Hepatocyte (in vitro differentiated cells): Measurements from ENCODE around the gene VPREB1. TPM values are rescaled to one million over a fixed set of nuclear protein-coding genes. Genes with fewer than 3 reads are reported as not detected.

Experiments
- DNase-seq: peaks from one replicate; pipeline ENCODE4 v3.0.0-alpha.2; 2016; ENCODE audit warnings: low spot score
- H2AFZ ChIP-seq: fragments of 200-600 bp; sonication (generic); 2 replicates; pipeline ENCODE4 v1.6.0; 2016; ENCODE audit warnings: antibody characterized with exemption, mild to moderate bottlenecking
- H3K27ac ChIP-seq: fragments of 200-600 bp; sonication (generic); 2 replicates; pipeline ENCODE4 v1.5.1; 2016; ENCODE audit warnings: mild to moderate bottlenecking
- H3K27me3 ChIP-seq: fragments of 200-600 bp; sonication (generic); 2 replicates; pipeline ENCODE4 v1.6.1; 2016
- H3K36me3 ChIP-seq: fragments of 200-600 bp; sonication (generic); replicated peaks from 2 replicates; pipeline ENCODE4 v1.5.1; 2016; ENCODE audit warnings: low read depth; ENCODE audit not compliant: insufficient read depth
- H3K4me1 ChIP-seq: fragments of 200-600 bp; sonication (generic); 2 replicates; pipeline ENCODE4 v1.5.1; 2016; ENCODE audit warnings: mild to moderate bottlenecking, moderate library complexity; ENCODE audit not compliant: insufficient read depth
- H3K4me2 ChIP-seq: fragments of 200-600 bp; sonication (generic); 2 replicates; pipeline ENCODE4 v1.6.0; 2016
- H3K4me3 ChIP-seq: fragments of 200-600 bp; sonication (generic); 2 replicates; pipeline ENCODE4 v1.5.1; 2016; ENCODE audit warnings: mild to moderate bottlenecking
- H3K79me2 ChIP-seq: fragments of 200-600 bp; sonication (generic); 2 replicates; pipeline ENCODE4 v1.6.0; 2017; ENCODE audit warnings: mild to moderate bottlenecking
- H3K9me2 ChIP-seq: fragments of 200-600 bp; sonication (generic); replicated peaks from 2 replicates; pipeline ENCODE4 v1.6.0; 2017; ENCODE audit warnings: mild to moderate bottlenecking; ENCODE audit not compliant: insufficient read depth
- H3K9me3 ChIP-seq: fragments of 200-600 bp; sonication (generic); 2 replicates; pipeline ENCODE4 v1.5.1; 2016; ENCODE audit warnings: low read depth, mild to moderate bottlenecking
- H4K20me1 ChIP-seq: fragments of 200-600 bp; sonication (generic); 2 replicates; pipeline ENCODE4 v1.6.0; 2016; ENCODE audit warnings: mild to moderate bottlenecking; ENCODE audit not compliant: insufficient read depth, poor library complexity, severe bottlenecking
- CTCF ChIP-seq: fragments of 200-600 bp; sonication (generic); IDR thresholded peaks from 2 replicates; pipeline ENCODE4 v1.5.1; 2016; ENCODE audit warnings: antibody characterized with exemption, mild to moderate bottlenecking; ENCODE audit not compliant: poor library complexity
- EZH2 ChIP-seq: fragments of 200-600 bp; sonication (generic); IDR thresholded peaks from 2 replicates; pipeline ENCODE4 v1.6.1; 2016; ENCODE audit warnings: antibody characterized with exemption, mild to moderate bottlenecking, borderline replicate concordance
- EZH2phosphoT487 ChIP-seq: fragments of 200-600 bp; sonication (generic); IDR thresholded peaks from one replicate; pipeline ENCODE4 v1.6.1; 2018; ENCODE audit warnings: antibody characterized with exemption, mild to moderate bottlenecking, low read depth, moderate library complexity; ENCODE audit not compliant: unreplicated experiment, severe bottlenecking
- WGBS: methylation state at CpG from one replicate; pipeline ENCODE4 v1.1.6; 2016; ENCODE audit warnings: low lambda C conversion rate; ENCODE audit errors: missing lambda C conversion rate; 5-methylcytosine and 5-hydroxymethylcytosine counted together
- polyA plus RNA-seq: library from polyadenylated mRNA; unstranded; fragments of >200 nt; fragmentation: Nextera tagmentation; extraction: Ambion mirVana; gene quantifications from 2 replicates; pipeline ENCODE4 v1.2.1, GENCODE V29; 2016
- total RNA-seq: library from RNA; depleted of rRNA; stranded (reverse); fragments of >200 nt; gene quantifications from 2 replicates; pipeline ENCODE4 v1.2.3, GENCODE V29; 2014

The VPREB1 gene
- total and polyA plus RNA-seq, 2 experiments from 2014 or later, result not detected

DNA sequence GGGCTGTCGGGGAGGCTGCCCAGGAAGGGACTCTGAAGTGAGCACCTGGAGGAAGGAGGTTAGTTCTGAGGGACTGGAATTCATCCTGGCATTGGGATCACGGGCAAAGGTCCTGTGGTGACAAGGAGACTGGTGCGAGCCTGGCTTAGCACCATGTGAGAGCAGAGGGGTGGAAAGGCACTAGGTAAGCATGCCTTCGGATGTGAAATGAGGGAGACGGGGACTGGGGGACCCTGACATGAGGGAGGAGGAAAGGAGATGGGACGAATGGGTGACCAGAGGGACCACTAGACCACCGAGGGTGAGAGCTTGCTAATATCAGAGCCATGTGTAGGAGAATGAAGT lies 3.1 kb upstream of the VPREB1 start:
- H3K4me1 ChIP-seq, result no peaks in the 10 kb centered on the region
- H2AFZ ChIP-seq, result no peak overlapping the region
- no peaks in the 10 kb centered on the region for H3K9me2 ChIP-seq
- no peaks in the 10 kb centered on the region for H3K9me3 ChIP-seq
- H3K27ac ChIP-seq, result no peak overlapping the region
- TF ChIP-seq EZH2phosphoT487, result no peak
- no peak for TF ChIP-seq CTCF
- no peak for TF ChIP-seq EZH2
- no peaks in the 10 kb centered on the region for H4K20me1 ChIP-seq
- H3K36me3 ChIP-seq, result no peaks in the 10 kb centered on the region
- H3K4me2 ChIP-seq, result no peak overlapping the region
- no peak overlapping the region for H3K4me3 ChIP-seq
- no peak for DNase-seq
- no peaks in the 10 kb centered on the region for H3K79me2 ChIP-seq
- 76% methylated on average over 7 of the region's 7 CpGs for WGBS
- H3K27me3 ChIP-seq, result peaks cover 20% of the 10 kb centered on the region

DNA sequence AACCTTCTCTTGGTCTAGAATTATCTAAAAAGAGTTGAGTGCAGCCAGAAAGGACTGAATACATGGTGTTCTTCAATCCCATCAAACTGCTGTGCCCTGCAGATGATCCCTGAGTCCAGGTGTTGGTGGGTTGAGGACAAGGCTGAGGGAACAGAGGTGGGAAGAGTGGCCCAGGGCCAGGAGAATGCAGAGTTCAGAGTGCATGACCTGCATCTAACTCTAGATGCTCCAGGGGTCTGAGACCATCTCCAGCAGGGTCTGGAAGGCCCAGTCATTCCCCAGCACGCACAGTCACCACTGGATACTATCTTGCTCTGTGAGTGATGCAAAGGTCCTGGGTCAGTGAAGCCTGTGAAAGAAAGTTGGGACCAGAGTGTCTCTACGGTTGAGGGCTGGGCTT lies 2.1 kb upstream of the VPREB1 start:
- Histone ChIP-seq H3K27ac (no peak overlapping the region), H4K20me1 (no peaks in the 10 kb centered on the region), H3K79me2 (no peaks in the 10 kb centered on the region), H3K4me3 (no peak overlapping the region), H3K27me3 (peaks cover 20% of the 10 kb centered on the region), H3K9me3 (no peaks in the 10 kb centered on the region), H2AFZ (no peak overlapping the region), H3K4me2 (no peak overlapping the region), H3K4me1 (no peaks in the 10 kb centered on the region), H3K9me2 (no peaks in the 10 kb centered on the region), H3K36me3 (no peaks in the 10 kb centered on the region)
- TF ChIP-seq CTCF, result no peak
- no peak for TF ChIP-seq EZH2
- TF ChIP-seq EZH2phosphoT487, result no peak
- 47% methylated on average over 2 of the region's 2 CpGs for WGBS
- DNase-seq, result no peak

DNA sequence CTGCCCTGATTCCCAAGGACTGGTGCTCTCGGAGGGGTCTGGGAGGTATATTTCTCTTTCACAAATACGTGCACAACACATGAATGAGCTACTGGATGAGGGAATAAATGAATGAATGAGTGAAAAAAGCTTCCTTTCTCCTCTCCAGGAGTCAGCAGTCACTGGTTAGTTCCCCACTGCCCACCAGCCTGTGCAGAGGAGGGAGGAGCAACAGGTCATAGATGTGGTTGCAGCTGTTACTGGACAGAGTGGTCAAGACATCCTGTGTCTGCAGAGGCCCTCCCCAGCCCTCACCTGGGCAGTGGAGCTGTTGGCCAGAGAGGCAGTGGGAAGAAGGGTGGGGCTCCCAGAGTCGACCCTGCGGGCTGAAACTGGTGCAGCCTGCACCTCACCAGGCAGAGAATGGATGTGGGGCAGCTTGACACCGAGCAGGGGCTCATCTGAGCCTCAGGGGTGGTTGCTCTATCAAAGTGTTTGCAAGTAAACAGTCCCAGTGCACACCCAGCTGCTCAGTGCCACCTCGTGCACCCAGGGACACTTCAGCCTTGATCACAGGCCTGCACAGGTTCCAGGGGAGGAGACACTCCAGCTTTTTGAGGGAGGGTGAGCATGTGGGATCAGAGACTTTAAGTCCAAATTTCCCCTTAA lies 1.4 kb upstream of the VPREB1 start:
- no peaks in the 10 kb centered on the region for H3K9me3 ChIP-seq
- no peak for DNase-seq
- H3K4me3 ChIP-seq, result no peak overlapping the region
- no peak overlapping the region for H3K27ac ChIP-seq
- no peak overlapping the region for H2AFZ ChIP-seq
- no peak overlapping the region for H3K4me2 ChIP-seq
- no peaks in the 10 kb centered on the region for H3K36me3 ChIP-seq
- WGBS, result 51% methylated on average over 6 of the region's 6 CpGs
- H3K79me2 ChIP-seq, result no peaks in the 10 kb centered on the region
- no peak for TF ChIP-seq EZH2phosphoT487
- no peak for TF ChIP-seq EZH2
- no peak for TF ChIP-seq CTCF
- no peaks in the 10 kb centered on the region for H3K9me2 ChIP-seq
- H3K4me1 ChIP-seq, result no peaks in the 10 kb centered on the region
- H3K27me3 ChIP-seq, result peaks cover 20% of the 10 kb centered on the region
- H4K20me1 ChIP-seq, result no peaks in the 10 kb centered on the region
